HG03139 (cell line): ENCODE measurements around the gene PTPRN2.
"Not testable (repeated sequence)": the region's sequence is repeated elsewhere in the genome, so short reads cannot be mapped to it uniquely, and the experiment has no call there.

Source experiments
- ATAC-seq: cut with Tn5 transposase; IDR thresholded peaks from one replicate; pipeline ENCODE4 v1.9.1; 2021; ENCODE audit not compliant: unreplicated experiment

Gene PTPRN2

DNA sequence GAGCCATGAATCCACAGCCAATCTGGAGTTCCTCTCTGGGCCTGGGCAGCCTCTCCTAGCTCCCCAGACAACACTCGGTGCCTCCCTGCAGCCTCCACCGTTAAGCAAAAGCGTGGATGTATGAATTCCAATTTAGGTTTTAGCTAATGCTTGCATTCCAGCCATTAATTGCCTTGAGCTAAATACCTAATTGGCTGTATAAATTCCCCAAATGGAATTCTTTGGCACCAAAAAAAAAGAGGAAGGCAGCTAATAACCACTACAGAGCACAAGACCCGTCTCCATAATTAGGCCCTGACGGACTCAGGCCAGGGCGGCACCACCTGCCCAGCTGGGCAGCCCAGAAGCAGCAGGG lies 140.5 kb downstream of the PTPRN2 start:
- ATAC-seq = no peak

DNA sequence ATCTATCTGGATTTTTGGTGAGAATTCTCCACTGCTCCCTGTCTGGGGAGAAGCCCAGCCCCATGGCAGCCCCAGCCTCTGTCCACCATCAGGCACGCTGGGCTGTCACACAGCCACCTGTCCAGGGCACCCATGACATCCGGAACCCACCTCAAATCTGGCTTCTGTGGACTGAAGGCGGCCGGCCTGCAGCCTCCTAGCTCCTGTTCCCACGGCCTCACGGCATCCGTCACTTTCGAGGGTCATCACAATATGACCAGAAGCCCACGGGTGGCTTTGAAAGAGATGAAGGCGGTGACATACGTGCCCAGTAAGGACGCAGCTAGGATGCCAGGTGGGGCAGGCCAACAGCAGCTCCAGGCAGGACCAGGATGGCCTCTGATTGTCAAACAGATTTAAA lies 140.9 kb downstream of the PTPRN2 start:
- no peak for ATAC-seq

DNA sequence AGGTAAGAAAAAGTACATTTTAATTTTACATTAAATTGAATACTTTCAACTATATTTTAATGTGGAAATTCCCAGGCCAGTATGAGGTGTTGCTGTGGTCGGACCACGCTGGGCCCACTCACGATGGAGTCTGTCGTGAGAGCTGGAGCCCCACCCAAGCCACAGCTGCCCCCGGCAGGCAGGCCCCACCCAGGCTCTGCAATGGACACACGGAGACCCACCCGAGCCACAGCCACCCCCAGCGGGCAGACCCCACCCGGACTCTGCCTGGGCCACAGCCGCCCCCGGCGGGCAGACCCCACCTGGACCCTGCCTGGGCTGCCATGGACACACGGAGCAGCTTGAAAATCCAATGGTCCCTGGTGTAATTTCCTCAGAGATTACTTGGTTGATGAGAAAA lies 141.3 kb downstream of the PTPRN2 start:
- no peak for ATAC-seq

DNA sequence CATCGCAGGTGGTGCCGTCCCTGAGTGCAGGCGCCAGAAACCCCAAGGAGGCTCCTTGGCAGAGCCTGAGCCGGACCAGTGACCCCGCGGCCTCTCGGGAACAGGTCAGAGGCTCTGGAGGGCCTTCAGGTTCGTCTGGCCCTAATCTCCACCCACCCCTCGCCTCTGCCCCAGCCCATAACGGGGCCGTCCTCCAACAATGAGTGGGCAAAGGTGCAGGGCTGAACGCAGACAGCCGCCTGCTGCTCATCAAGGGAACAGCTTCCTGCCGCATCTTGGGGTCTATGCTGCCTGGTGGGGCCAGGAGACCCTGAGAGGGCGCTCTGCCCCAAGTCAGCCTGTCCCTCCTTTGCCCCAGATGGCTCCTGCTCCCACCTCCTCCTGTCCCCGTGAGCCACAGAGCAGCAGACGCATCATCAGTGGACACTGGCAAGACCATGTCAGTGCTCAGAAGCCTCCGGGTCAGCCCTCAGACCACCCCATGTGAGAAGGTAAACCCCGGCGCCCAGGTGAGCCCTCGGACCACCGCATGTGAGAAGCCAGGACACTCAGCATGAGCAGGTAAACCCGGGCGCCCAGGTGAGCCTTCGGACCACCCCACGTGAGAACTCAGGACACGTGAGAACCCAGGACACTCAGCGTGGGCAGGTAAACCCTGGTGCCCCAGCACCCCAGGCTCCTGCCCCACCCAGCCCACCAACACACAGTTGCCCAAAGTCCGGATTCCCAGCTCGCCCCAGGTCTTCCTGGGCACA lies 142.0 kb downstream of the PTPRN2 start:
- no peak for ATAC-seq

- no peak for ATAC-seq
Measured at GRCh38 chr7:158444501-158445420, 142.9 kb downstream of the PTPRN2 start.

- no peak for ATAC-seq
Measured at GRCh38 chr7:158443688-158444483, 143.7 kb downstream of the PTPRN2 start.

GRCh38 chr7:158443014-158443687 lies 144.5 kb downstream of the PTPRN2 start:
- ATAC-seq = no peak

DNA sequence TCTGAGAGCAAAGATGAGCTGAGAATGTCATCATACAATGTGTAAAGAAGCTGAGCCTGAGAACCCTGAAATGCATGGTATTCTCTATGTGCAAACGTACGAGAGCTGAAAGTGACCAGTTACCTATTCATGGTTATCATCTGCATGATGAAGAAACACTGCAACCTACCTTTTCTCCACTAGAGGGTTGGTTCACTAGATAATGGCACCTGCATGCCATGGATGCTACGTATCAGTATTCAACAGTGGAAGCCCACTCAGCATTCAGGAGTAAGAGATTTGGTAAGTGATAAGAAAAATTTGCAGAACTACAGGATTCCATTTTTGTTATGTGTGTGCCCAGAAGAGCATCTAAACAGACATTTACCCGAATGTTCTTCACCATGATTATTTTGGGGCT lies 145.4 kb downstream of the PTPRN2 start:
- no peak for ATAC-seq

DNA sequence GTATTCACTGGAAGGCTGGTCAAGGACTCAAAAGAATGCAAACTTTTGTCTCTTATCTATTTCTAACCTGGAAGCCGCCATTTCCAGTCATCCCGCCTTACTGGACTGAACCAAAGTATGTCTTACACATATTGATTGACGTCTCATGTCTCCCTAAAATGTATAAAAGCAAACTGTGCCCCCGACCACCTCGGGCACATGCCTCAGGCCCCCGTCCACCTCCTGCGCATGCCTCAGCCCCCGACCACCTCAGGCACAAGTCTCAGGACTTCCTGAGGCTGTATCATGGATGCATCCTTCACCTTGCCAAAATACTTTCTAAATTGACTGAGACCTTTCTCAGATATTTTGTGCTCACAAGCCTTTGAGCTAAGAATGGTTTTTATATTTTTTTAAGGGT lies 148.6 kb downstream of the PTPRN2 start:
- ATAC-seq = no peak

DNA sequence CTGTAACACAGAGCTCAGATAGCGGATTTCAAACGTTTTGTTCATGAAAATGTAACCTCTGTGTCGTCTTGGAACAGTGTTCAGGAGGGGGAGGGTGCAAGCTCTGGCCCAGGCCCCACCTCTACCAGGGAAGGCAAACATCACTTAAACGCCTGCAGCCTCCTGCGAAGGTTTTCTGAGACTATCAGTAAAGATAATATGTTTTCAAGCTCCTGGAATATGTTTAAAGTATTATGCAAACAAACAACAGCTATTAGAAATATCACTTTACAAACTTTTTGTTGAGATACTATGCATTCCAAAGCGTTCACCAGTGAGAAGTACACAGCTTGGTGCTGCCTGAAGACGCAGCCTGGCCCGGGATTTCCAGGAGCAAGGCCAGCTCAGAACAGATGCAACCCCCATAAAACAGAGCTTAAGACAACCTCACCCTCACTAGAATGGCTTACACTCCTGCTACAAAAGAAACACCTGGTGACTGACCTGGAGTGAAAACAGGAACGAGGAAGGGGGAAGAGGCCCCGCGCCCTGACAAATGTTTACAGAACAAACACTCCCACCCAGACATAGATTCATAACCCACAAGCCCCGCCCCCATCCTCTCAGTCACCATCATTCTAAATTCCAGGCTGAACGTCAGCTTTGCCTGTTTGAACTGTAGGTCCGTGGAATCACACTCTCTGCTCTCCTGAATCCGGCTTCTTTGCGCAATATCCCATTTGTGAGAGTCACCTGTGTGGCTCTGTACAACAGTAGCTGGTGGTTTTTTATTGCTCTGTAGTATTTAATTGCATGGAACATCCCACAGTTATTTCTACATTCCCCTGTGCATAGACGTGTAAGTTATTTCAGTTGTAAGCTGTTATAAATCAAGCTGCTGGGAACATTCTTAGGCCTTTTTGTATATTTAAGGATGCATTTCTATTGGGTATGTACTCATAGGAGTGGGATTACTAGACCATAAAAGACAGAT lies 155.0 kb downstream of the PTPRN2 start:
- ATAC-seq = no peak

GRCh38 chr7:158431941-158432347 lies 155.7 kb downstream of the PTPRN2 start:
- no peak for ATAC-seq

- ATAC-seq = no peak
Measured at GRCh38 chr7:158431055-158431940, 156.3 kb downstream of the PTPRN2 start.

GRCh38 chr7:158430308-158431034 lies 157.2 kb downstream of the PTPRN2 start:
- ATAC-seq = no peak

- no peak for ATAC-seq
Measured at GRCh38 chr7:158428837-158429753, 158.5 kb downstream of the PTPRN2 start.

DNA sequence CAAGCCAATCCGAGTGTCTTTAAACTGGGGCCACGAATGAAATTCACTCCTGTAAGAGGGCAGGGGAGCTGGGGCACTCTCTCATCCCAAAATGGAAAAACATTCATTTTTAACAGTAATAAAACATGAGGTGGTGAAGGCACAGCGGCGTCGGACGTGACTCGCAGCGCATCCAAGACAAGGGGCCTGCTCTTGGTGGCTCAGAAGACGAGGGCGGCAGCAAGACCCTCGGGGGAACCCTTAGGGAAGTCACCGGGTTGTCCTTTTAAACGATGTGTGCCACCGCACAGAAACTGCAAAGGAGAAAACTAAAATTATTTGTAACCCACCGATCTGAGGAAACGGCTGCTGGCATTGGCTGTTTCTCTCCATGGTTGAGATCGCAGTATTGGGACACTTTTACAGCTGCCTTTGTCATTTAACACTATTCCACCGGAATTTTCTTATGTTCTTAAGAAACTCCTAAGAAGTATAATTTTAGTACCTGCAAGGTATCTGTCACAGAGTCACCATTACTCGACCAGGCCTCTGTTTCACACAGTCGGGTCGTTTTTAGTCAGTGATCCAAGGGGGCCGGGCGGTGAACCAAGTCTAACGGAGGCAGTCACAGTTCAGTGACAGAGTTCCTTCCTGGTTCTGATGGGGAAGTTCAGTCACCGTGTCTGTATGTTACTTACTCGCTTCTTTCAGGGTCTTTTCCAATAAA lies 159.3 kb downstream of the PTPRN2 start:
- ATAC-seq = no peak

DNA sequence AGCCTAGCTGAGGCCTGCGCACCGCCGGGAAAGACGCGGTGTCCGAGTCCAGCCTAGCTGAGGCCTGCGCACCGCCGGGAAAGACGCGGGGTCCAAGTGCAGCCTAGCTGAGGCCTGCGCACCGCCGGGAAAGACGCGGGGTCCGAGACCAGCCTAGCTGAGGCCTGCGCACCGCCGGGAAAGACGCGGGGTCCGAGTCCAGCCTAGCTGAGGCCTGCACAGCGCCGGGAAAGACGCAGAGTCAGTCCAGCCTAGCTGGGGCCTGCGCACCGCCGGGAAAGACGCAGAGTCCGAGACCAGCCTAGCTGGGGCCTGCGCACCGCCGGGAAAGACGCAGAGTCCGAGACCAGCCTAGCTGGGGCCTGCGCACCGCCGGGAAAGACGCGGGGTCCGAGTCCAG lies 161.9 kb downstream of the PTPRN2 start:
- not testable (repeated sequence) for ATAC-seq
